GM19372 (cell line): ENCODE data around the gene RAPGEF4.
"Not testable (repeated sequence)": the region's sequence is repeated elsewhere in the genome, so short reads cannot be mapped to it uniquely, and the experiment has no call there.

Experiments used
- ATAC-seq: cut with Tn5 transposase; IDR thresholded peaks from one replicate; pipeline ENCODE4 v1.9.1; 2021; ENCODE audit warnings: mild to moderate bottlenecking, low read depth, moderate library complexity; ENCODE audit not compliant: unreplicated experiment

Gene RAPGEF4

DNA sequence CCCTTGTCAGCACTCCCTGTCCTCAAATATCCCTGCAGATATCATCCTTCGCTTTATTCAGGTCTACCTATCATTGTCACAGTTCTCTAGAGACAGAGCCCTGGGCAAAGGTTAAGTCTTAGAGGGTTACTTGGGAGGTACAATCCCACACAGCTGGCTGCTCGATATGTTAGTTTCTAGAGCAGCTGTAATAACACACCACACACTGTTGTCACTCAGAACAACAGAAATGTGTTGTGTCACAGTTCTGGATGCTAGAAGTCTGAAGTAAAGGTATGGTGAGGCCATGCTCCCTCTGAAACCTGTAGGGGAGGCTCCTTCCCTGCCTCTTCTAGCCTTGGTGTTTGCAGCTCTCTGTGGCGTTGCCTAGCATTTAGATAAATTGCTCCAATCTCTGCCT, 9.9 kb upstream of the RAPGEF4 start:
- no peak for ATAC-seq

DNA sequence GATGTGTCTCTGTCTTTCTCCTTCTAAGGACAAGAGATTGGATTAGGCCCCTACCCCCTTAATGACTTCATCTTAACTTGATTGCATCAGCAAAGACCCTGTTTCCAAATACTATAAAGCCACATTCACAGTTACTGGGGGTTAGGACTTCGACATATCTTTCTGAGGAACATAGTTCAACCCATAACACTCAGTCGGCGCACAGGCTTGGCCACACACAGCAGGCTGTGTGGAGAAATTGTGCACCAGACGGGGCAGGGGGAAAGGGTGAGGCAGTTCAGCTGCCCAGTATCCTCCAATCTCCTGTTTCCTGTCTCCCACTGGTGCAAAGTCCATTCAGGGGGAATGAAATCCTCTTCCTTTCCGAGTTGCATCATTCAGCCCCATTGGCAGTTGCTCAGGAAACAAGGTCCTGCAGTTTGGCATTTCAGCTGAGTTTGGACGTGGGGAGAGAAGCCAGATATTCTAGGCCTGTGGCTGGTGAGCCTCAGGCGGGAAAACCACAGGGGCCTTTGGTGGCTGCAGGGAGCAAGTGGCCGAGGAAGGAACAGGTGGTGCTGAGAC, 9.4 kb upstream of the RAPGEF4 start:
- no peak for ATAC-seq

DNA sequence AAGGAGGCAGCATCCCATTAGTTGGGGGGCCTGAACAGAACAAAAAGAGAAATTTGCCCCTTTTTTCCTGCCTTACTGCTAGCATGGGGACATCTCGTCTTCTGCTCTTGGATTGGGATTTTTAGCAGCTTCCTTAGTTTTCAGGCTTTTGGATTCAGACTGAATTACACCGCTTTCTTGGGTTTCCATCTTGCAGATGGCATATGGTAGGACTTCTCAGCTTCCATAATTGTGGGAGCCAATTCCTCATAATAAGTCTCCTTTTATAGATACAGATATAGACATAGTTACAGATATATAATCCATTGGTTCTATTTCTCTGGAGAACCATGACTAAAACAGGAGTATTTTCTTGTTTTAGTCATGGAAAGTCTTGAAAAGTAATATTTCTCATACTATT, 5.2 kb upstream of the RAPGEF4 start:
- ATAC-seq: no peak

DNA sequence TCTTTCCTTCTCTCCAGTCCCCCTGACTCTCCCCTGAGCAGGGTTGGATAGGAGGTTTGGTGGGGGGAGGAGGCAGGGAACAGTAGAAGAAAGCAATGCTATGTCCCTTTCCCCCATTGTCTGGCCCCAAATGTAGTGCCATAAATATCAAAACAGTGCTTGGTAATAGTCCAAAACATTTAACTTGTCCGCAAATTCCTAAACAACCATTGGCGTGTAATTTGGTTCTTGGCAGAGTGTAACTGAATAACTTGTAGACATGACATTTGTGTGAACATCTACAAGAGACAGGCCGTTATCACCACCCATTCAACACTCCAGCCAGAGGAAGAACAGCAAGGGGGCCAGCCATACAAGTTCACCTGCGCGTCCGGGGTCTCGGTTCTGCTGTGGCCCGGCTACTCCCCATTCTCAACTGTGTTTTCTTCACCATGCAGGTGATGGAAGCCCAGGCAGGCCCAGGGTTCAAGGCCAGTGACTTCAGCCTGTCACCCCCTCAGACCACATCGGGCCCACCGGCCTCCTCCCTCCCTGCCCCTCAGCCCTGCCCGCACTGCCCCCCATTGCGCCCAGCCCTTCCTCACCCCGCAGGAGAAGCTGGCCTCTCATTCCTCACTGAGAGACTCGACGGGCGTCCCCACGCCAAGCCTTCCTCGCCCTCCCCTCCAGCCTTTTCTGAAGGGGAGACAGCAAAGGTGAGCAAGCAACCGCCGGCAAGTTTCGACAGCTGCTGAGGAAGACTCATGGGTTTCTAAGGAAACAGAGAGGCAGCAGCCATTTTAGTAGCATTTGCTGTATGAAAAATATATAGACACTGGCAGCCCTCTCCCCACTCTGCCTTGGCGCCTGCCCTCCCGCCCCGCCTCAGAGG, 699 bp upstream of the RAPGEF4 start:
- ATAC-seq: no peak

DNA sequence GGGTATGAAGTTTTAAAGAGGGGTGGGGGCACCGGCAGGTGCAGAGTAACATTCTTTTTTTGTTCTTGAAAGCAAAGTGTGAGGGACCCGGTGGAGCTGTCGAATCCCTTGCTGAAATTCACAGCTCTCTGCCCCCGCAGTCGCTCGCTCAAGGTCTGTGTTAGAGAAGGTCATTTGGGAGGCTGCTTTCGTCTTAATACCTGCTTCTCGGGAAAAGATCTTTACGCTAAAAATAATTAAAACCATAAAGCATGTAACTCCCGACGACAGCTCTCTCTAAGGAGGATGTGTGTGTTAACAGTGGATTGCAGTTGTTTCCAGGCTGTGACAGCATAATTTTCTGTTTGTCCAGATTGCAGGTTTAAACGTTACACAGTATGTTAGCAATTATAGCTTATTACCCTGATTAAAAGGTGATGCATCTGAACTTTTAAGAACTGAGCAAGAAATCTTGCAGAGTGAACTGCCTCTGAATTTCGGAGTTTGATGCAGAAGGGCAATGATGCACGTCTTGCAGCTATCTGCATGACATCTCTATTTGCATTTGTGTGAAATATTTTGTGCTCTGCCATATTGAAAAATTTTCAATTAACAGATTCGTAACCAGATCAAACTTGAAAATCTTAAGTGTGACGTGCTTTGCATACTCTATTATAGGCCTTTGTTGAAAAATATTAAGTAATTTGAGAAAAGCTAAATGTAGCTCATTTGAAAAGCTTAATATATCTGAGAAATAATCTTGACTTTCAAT, 954 bp downstream of the RAPGEF4 start:
- no peak for ATAC-seq

DNA sequence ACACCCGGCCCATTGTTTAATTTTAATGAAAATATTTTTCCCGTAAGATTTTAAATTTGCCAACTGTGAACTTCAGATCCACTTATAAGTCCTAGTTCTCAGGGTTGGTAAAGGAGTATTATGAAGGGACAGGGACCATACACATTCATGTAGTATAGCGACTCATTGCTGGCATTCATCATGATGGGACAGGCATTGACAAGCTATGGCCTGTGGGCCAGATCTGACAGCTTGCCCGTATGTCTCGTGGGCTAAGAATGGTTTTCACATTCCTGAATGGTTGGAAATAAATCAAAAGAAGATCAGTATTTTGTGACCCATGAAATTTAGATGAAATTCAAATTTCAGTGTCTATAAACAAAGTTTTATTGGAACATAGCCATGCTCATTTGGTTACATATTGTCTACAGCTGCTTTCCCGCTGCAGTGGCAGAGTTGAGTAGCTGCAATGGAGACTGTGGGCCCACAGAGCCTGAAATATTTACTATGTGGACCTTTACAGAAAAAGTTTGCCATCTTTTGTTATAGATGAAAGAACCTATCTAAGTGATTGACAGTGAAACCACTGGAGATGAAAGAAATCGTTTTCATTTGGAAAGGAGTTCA, 4.1 kb downstream of the RAPGEF4 start:
- ATAC-seq: no peak

DNA sequence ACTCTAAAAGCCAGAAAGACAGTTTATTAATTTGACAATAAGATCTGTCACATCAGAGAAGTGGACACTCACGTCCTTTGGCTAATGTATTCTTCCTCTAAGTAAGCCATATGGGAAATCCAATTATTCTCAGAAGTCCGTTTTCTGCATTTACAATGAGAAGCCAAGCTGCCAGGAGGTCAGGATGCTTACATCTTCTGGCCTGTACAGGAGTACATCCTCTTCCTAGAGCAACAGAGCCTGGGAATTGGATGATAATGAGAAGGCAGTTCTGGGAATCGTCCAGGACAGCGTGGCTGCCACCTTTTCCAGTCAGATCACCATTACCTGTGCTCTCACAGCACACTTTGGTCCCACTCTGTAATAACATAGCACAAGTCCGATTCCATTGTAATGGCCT, 5.2 kb downstream of the RAPGEF4 start:
- no peak for ATAC-seq

DNA sequence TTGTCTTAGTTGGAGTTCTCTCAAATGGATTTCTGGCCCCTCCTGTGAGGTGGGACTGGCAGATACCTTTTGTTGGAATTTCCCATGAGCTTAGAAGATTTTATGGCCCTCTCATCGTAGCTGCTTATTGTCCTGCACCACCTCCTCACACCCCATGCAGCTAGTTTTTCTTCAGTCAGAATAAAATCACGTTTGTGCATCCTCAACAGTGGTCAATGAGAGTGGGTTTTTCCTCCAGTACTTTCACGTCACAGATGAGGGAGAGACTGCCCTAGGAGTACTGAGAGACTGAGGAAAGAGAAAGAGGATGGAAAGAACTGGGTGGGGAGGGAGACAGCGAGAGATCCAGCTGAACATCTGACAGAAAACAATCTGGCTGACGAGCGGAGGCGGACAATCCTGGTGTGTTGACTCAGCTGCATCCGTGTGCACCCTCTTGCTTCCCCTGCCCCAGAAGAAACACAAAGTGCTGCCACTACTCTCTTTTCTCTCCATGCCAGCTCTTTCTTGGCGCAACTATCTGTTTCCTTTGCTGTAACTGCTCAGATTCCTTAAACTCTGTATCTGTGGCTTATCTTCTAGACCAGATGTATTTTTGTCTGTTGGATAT, 7.4 kb downstream of the RAPGEF4 start:
- ATAC-seq: no peak

DNA sequence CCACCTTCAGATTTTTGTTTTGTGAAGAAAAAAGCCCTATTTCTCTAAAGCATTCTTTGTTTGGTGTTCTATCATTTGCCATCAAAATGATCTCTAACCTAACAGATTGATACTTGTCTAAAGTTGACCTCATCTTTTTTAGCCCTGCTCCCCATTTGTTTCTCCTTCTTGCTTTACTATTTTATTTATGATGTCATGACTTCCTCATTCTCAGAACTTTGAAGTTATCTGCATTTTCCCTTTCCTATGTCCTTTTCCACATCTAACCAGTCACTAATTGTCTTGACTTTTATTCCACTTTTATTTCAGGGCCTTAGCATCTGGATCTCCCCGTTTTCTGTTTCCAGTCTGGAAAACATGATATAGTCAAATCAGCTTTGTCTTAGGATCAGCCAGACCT, 8.3 kb downstream of the RAPGEF4 start:
- no peak for ATAC-seq

DNA sequence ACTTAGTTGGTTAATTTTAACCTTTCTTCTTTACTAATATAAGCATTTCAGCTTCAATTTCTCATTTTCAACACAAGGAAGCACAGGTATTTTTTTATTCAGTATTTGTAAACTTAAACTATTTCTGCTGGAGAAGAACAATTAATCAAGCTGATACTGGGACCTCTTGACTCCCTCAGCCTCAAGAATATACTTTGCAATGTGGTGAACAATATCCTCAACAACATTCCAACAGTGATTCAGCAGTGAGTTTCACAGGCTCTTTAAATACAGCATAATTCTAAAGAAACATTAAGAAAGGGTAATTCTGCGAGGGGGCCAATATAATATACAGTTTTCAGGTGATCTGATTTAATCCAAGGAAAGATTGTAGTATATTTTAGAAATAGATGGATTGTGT, 10.0 kb downstream of the RAPGEF4 start:
- no peak for ATAC-seq

DNA sequence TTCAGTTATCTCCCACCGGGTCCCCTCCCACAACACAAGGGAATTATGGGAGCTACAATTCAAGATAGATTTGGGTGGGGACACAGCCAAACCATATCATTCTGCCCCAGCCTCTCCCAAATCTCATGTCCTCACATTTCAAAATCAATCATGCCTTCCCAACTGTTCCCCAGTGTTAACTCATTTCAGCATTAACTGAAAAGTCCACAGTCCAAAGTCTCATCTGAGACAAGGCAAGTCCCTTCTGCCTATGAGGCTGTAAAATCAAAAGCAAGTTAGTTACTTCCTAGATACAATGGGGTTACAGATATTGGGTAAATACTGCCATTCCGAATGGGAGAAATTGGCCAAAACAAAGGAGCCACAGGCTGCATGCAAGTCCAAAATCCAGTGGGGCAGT, 12.9 kb downstream of the RAPGEF4 start:
- not testable (repeated sequence) for ATAC-seq

DNA sequence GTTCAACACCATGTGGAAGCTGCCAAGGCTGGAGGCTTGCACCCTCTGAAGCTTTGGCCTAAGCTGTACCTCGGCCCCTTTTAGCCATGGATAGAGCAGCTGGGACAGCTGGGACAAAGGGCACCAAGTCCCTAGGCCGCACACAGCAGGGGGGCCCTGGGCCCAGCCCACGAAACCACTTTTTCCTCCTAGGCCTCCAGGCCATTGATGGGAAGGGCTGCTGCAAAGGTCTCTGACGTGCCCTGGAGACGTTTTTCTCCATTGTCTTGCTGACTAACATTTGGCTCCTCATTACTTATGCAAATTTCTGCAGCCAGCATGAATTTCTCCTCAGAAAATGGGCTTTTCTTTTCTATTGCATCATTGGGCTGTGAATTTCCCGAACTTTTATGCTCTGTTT, 13.7 kb downstream of the RAPGEF4 start:
- ATAC-seq: no peak

DNA sequence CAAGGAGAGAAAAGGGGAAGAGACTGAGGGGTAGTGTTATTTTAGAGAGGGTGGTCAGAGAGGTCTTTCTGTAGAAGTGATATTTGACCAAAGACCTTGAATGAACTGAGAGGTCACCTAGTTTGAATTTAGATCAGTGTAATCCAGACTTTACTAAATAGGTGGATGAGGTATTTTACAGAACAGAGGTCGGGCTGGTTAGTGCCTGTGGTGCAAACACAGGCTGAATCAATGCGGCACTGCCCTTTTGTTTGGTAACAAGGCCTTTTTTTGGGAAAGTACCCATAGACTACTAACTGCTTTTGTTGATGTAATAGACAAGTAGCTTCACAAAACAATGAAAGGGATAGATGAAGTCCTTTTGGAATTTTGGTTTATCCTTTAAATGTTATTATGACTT, 15.9 kb downstream of the RAPGEF4 start:
- ATAC-seq: no peak

DNA sequence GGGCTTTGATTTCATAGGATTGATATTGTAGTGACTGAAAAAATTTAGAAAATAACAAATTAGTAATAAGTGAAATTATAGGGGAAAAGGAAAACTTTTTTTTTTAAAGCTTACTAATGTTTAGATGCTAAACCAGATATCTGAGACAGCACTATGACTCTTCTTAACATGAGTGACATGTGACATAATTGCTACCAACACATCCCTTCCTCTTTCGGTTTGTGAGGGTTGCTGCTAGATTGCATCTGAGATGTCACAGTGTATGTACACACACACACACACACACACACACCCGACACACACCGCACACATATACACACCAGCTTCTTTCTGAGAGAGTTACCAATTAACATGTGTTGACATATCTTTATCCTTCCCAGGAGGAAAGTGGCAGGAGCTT, 18.0 kb downstream of the RAPGEF4 start:
- no peak for ATAC-seq

DNA sequence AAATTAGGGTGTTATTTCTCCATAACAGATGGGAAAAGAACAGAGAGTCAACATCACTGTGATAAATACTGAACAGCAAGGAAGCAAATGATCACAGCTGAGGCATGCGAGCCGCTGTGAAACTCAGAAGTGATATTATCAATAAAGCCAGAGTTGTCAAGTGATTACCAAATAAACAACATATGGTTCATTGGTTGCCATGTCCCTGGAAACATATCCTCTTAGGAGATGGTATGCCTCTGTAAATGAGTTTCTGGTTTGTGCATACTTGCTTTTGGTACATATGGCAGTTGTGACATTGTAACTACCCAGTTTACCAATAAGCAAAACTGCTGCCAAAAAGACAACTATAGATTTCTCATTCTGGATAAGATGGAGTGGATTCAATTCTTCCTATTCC, 23.8 kb downstream of the RAPGEF4 start:
- ATAC-seq: no peak

DNA sequence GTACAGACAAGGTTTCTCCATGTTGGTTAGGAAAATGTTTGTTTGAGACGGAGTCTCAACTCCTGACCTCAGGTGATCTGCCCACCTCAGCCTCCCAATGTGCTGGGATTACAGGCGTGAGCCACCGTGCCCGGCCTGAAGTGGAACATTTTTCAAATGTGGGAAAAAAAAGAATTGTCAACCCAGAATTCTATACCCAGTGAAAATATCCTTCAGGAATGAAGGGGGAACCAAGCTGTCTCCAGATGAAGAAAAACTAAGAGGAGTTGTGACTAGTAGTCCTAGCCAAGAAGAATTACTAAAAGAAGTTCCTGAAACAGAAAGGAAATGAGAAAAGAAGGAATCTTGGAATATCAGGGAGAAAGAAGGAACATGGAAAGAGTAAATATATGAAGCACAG, 25.7 kb downstream of the RAPGEF4 start:
- no peak for ATAC-seq

DNA sequence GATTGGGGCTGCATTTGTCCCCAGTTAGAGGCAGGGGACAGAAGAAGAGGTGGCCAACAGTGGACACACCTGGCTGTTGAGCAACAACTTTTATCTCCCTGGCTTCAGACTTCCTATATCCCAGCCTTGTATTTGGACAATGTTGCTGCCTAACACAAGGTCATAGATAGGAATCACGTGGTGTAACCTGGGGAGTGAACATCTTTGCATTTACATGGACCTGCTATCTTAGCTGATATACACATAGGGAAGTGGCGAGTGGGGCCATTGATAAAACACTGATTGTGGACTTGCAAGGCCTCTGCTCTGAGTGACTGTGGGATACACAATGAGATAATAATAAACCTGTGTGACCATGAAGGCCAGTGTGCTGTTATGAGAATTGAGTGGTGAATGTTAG, 26.9 kb downstream of the RAPGEF4 start:
- no peak for ATAC-seq

DNA sequence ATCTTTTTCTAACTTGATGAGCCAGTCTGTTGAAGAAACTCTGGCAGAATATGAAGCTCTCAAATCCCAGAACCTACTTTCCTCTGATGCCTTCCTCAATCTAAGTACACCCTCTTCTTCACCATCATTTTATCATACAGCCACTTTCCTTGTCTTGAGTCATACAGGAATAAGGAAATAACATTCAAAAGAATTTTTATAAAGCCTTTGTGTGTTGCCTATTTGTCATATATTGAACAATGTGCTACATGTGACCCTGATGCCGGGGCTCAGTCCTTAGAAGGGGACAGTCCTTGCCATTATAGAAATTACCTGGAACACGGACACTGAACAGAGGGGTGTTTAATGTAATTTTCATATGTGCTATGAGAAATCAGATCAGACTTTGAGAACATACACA, 27.4 kb downstream of the RAPGEF4 start:
- no peak for ATAC-seq

DNA sequence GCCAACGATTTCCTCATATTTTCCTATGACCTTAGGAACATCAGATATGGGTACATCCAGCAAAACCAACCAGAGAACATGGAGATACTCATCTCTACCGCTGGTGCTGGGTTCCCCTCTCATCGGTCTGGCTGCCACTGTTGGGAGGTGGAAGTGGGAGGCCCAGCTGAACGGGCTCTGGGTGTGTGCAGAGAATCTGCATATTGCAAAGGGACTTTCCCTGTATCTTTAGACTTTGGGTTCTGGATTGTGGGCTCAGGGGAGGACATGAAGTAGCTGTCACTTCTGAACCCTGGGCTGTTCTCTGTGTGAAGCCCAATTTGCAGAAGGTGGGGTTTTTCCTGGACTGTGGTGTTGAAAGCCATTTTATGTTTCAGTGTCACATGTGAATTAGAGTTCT, 30.0 kb downstream of the RAPGEF4 start:
- no peak for ATAC-seq

DNA sequence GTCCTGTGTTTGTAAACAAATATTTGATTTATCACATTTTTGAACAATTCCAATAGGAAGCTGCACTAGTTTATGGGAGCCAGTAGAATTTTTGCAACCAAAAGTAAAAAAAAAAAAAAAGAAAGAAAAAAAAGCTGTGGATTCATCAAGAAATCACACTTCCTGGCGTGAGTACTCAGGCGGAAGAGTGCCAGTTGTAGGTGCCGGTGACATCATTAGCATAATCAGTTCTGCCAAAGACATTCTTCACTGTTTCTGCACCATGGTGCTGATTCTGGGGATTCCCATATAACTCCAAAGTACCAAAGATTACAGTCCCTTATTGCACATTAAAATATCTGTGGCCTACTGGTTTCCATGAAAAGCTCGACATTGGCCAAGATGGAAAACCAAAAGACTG, 32.8 kb downstream of the RAPGEF4 start:
- ATAC-seq: no peak

DNA sequence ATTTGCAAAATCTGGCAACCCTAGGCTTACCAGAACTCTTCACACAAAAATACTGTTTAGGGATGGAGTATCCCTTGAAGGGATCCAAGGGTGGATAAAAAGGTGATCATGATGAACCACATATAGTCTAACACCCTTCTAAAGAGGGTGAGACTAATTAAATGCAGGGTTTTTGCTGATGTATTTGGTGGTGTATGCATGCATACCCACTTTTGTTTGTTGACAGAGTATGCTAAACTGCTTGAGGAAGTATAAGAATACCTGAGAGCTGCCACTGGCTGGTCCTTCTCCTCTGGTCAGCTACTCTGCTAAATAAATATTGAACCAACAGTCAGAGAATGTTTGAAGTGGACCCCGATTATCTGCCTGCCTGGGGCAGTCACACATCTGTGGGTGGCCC, 34.2 kb downstream of the RAPGEF4 start:
- no peak for ATAC-seq
